Neural cell (in vitro differentiated cells): ENCODE results near the gene NOD2. TPM values are rescaled to one million over a fixed set of nuclear protein-coding genes. Genes with fewer than 3 reads are reported as not detected.
A peak's percentile ranks its signal among the peaks of the same experiment; 100 is the strongest.

Source experiments
- H2AFZ ChIP-seq: fragments of 200-600, 300-800 bp; sonication (generic), shearing (Covaris generic); 2 replicates; pipeline ENCODE4 v1.6.0; 2014; ENCODE audit warnings: low read depth, mild to moderate bottlenecking, antibody characterized with exemption, low read length, moderate library complexity
- H3F3A ChIP-seq: fragments of 200-600 bp; shearing (Covaris generic); 2 replicates; pipeline ENCODE4 v1.6.1; 2016; ENCODE audit warnings: mild to moderate bottlenecking, moderate library complexity, mixed read lengths, antibody characterized with exemption, low read length; ENCODE audit not compliant: insufficient read depth, poor library complexity, severe bottlenecking
- H3K27ac ChIP-seq: fragments of 200-600, 300-800 bp; sonication (generic), shearing (Covaris generic); 2 replicates; pipeline ENCODE4 v1.5.1; 2014; ENCODE audit warnings: mild to moderate bottlenecking, low read length, moderate library complexity
- H3K27me3 ChIP-seq: fragments of 300-800, 200-600 bp; sonication (generic), shearing (Covaris generic); 2 replicates; pipeline ENCODE4 v1.6.0; 2014; ENCODE audit warnings: mild to moderate bottlenecking, low read depth, low read length, moderate library complexity; ENCODE audit not compliant: insufficient read depth
- H3K36me3 ChIP-seq: fragments of 300-800, 200-600 bp; sonication (generic), shearing (Covaris generic); 2 replicates; pipeline ENCODE4 v1.5.1; 2014; ENCODE audit warnings: mild to moderate bottlenecking, antibody characterized with exemption, low read length, moderate library complexity; ENCODE audit not compliant: insufficient read depth
- H3K4me2 ChIP-seq: fragments of 300-800, 200-600 bp; sonication (generic), shearing (Covaris generic); 2 replicates; pipeline ENCODE4 v1.6.0; 2014; ENCODE audit warnings: mild to moderate bottlenecking, low read length
- H3K4me3 ChIP-seq: fragments of 300-800, 200-600 bp; sonication (generic), shearing (Covaris generic); 2 replicates; pipeline ENCODE4 v1.5.1; 2014; ENCODE audit warnings: mild to moderate bottlenecking, low read length, moderate library complexity
- H3K79me2 ChIP-seq: fragments of 200-600 bp; shearing (Covaris generic); replicated peaks from 2 replicates; pipeline ENCODE4 v1.6.0; 2014; ENCODE audit warnings: mild to moderate bottlenecking, low read length, moderate library complexity; ENCODE audit not compliant: insufficient read depth
- H3K9ac ChIP-seq: fragments of 300-800, 200-600 bp; sonication (generic), shearing (Covaris generic); 2 replicates; pipeline ENCODE4 v1.6.1; 2016; ENCODE audit warnings: mild to moderate bottlenecking, low read length, mixed read lengths
- H3K9me2 ChIP-seq: fragments of 200-600 bp; shearing (Covaris generic); 2 replicates; pipeline ENCODE4 v1.6.1; 2016; ENCODE audit warnings: mild to moderate bottlenecking, low read length, mixed read lengths; ENCODE audit not compliant: insufficient read depth
- H3K9me3 ChIP-seq: fragments of 200-600, 300-800 bp; sonication (generic), shearing (Covaris generic); 2 replicates; pipeline ENCODE4 v1.6.1; 2016; ENCODE audit warnings: mild to moderate bottlenecking, mixed run types, low read length, moderate library complexity, mixed read lengths
- H4K20me1 ChIP-seq: fragments of 200-600 bp; shearing (Covaris generic); 2 replicates; pipeline ENCODE4 v1.6.1; 2016; ENCODE audit warnings: mild to moderate bottlenecking, mixed run types; ENCODE audit not compliant: insufficient read depth
- EP300 ChIP-seq: fragments of 450-650 bp; conservative IDR thresholded peaks from 2 replicates; pipeline ENCODE4 v1.6.1; 2014; ENCODE audit warnings: antibody characterized with exemption, mild to moderate bottlenecking, moderate library complexity; ENCODE audit not compliant: poor library complexity, severe bottlenecking
- EZH2 ChIP-seq: fragments of 200-600, 300-800 bp; shearing (Covaris generic), sonication (generic); IDR thresholded peaks from 2 replicates; pipeline ENCODE4 v1.6.1; 2014; ENCODE audit warnings: antibody characterized with exemption, low read length, borderline replicate concordance, mild to moderate bottlenecking; ENCODE audit not compliant: insufficient read depth, poor library complexity, severe bottlenecking
- MXI1 ChIP-seq: fragments of 450-650 bp; conservative IDR thresholded peaks from 2 replicates; pipeline ENCODE4 v1.6.1; 2014; ENCODE audit warnings: antibody characterized with exemption, mild to moderate bottlenecking; ENCODE audit not compliant: poor library complexity, severe bottlenecking
- POLR2AphosphoS5 ChIP-seq: IDR thresholded peaks from 2 replicates; pipeline ENCODE4 v1.6.1; 2012
- RAD21 ChIP-seq: fragments of 450-650 bp; conservative IDR thresholded peaks from 2 replicates; pipeline ENCODE4 v1.6.1; 2014; ENCODE audit warnings: antibody characterized with exemption, mild to moderate bottlenecking, moderate library complexity
- SMC3 ChIP-seq: fragments of 450-650 bp; conservative IDR thresholded peaks from 2 replicates; pipeline ENCODE4 v1.6.1; 2014; ENCODE audit warnings: antibody characterized with exemption, mild to moderate bottlenecking, moderate library complexity; ENCODE audit not compliant: poor library complexity
- TAF1 ChIP-seq: IDR thresholded peaks from 2 replicates; pipeline ENCODE4 v1.6.1; 2012; ENCODE audit warnings: low read depth
- polyA plus RNA-seq: library from polyadenylated mRNA; depleted of rRNA; stranded (reverse); fragments of >200 nt; gene quantifications from 2 replicates; pipeline ENCODE4 v1.2.3, GENCODE V29; 2014
- TF ChIP-seq, protein P1 (sequence below): fragments of 450-650 bp; IDR thresholded peaks from 2 replicates; pipeline ENCODE4 v1.5.1; 2014; ENCODE audit warnings: antibody characterized with exemption, mild to moderate bottlenecking, moderate library complexity; ENCODE audit not compliant: poor library complexity, severe bottlenecking
- TF ChIP-seq, protein P2 (sequence below): IDR thresholded peaks from 2 replicates; pipeline ENCODE4 v1.6.1; 2012; ENCODE audit warnings: borderline replicate concordance

NOD2 gene
- polyA plus RNA-seq, 1 donor from 2014 or later: not detected

DNA sequence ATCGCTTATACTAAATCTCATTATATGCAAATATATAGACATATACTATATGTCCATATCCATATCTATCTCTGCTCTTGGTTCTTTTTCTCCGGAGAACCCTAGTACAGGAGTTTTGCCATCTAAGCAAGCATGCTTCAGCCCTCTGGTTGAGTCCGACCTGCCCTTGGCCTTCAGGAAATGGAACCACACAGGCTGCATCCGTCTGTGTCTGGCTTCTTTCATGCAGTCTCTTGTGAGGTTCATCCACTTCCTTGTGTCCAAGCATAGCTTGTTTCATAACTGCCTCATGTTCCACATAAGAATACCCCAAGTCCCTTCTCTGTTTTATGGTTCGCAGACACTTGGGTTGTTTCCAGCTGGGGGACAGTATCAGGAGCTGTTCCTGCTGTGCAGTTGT lies 29.1 kb upstream of the NOD2 start:
- H4K20me1 ChIP-seq: no peaks in the 10 kb centered on the region
- H2AFZ ChIP-seq: no peak overlapping the region
- H3K4me3 ChIP-seq: no peak overlapping the region
- H3K27ac ChIP-seq: no peak overlapping the region
- no peaks in the 10 kb centered on the region for H3K9me3 ChIP-seq
- H3K9me2 ChIP-seq: no peaks in the 10 kb centered on the region
- no peak for TF ChIP-seq RAD21
- TF ChIP-seq EZH2: no peak
- TF ChIP-seq, protein P1, sequence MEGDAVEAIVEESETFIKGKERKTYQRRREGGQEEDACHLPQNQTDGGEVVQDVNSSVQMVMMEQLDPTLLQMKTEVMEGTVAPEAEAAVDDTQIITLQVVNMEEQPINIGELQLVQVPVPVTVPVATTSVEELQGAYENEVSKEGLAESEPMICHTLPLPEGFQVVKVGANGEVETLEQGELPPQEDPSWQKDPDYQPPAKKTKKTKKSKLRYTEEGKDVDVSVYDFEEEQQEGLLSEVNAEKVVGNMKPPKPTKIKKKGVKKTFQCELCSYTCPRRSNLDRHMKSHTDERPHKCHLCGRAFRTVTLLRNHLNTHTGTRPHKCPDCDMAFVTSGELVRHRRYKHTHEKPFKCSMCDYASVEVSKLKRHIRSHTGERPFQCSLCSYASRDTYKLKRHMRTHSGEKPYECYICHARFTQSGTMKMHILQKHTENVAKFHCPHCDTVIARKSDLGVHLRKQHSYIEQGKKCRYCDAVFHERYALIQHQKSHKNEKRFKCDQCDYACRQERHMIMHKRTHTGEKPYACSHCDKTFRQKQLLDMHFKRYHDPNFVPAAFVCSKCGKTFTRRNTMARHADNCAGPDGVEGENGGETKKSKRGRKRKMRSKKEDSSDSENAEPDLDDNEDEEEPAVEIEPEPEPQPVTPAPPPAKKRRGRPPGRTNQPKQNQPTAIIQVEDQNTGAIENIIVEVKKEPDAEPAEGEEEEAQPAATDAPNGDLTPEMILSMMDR: no peak
- no peak for TF ChIP-seq EP300
- H3K9ac ChIP-seq: no peak overlapping the region
- no peaks in the 10 kb centered on the region for H3K27me3 ChIP-seq
- no peaks in the 10 kb centered on the region for H3K79me2 ChIP-seq
- no peaks in the 10 kb centered on the region for H3F3A ChIP-seq
- H3K4me2 ChIP-seq: no peak overlapping the region
- no peaks in the 10 kb centered on the region for H3K36me3 ChIP-seq

DNA sequence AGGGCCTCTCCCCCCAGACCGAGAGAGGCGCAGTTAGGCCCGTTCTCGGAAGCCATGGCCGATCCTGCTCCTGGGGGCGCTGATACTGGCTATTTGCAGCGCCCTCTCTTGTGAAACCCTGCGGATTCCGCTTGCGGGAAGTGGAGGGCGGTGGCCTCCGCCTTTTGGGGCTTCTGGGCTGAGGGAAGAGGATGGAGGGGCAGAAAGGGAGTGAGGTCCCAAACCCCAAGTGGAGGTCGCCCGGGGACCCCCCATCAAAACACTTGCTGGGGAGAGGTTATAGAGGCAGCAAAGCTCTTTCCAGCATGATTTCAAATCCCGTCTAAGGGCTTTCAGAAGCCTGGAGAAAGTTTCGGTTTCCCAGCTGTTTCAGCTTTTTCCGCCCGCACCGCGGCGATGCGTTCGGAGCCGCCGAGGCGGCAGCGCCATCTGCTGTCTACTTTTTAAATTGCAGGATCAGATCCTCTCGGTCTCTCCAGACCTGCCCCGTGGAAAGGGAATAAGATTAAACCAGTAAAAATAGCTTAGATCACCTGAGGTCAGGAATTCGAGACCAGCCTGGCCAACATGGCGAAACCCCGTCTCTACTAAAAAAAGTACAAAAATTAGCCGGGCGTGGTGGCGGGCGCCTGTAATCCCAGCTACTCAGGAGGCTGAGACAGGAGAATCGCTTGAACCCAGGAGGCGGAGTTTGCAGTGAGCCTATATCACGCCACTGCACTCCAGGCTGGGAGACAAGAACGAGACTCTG lies 28.1 kb upstream of the NOD2 start:
- Histone ChIP-seq H4K20me1 (no peaks in the 10 kb centered on the region), H3K9ac (no peak overlapping the region), H3F3A (no peaks in the 10 kb centered on the region), H3K4me2 (no peak overlapping the region), H3K27me3 (no peaks in the 10 kb centered on the region), H3K9me3 (no peaks in the 10 kb centered on the region), H3K79me2 (no peaks in the 10 kb centered on the region), H3K27ac (no peak overlapping the region), H3K36me3 (no peaks in the 10 kb centered on the region), H3K4me3 (no peak overlapping the region), H2AFZ (no peak overlapping the region), H3K9me2 (no peaks in the 10 kb centered on the region)
- peak; percentile 86 for TF ChIP-seq RAD21
- TF ChIP-seq, protein P2, sequence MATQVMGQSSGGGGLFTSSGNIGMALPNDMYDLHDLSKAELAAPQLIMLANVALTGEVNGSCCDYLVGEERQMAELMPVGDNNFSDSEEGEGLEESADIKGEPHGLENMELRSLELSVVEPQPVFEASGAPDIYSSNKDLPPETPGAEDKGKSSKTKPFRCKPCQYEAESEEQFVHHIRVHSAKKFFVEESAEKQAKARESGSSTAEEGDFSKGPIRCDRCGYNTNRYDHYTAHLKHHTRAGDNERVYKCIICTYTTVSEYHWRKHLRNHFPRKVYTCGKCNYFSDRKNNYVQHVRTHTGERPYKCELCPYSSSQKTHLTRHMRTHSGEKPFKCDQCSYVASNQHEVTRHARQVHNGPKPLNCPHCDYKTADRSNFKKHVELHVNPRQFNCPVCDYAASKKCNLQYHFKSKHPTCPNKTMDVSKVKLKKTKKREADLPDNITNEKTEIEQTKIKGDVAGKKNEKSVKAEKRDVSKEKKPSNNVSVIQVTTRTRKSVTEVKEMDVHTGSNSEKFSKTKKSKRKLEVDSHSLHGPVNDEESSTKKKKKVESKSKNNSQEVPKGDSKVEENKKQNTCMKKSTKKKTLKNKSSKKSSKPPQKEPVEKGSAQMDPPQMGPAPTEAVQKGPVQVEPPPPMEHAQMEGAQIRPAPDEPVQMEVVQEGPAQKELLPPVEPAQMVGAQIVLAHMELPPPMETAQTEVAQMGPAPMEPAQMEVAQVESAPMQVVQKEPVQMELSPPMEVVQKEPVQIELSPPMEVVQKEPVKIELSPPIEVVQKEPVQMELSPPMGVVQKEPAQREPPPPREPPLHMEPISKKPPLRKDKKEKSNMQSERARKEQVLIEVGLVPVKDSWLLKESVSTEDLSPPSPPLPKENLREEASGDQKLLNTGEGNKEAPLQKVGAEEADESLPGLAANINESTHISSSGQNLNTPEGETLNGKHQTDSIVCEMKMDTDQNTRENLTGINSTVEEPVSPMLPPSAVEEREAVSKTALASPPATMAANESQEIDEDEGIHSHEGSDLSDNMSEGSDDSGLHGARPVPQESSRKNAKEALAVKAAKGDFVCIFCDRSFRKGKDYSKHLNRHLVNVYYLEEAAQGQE: no peak
- TF ChIP-seq, protein P1: peak; percentile 84
- peak; percentile 88 for TF ChIP-seq SMC3
- TF ChIP-seq POLR2AphosphoS5: no peak
- TF ChIP-seq EP300: no peak
- no peak for TF ChIP-seq EZH2
- TF ChIP-seq MXI1: no peak
- no peak for TF ChIP-seq TAF1
